COLO668 (cell line): Measurements from ENCODE around the gene SLC2A4.

ENCODE experiments used
- DNase-seq: peaks from one replicate; lab custom pipeline; 2025; ENCODE audit not compliant: unreplicated experiment; lab: John Stamatoyannopoulos, UW

The SLC2A4 gene

GRCh38 chr17:7263801-7264078 lies 17.8 kb upstream of the SLC2A4 start:
- no peak for DNase-seq

GRCh38 chr17:7266784-7267183 lies 14.7 kb upstream of the SLC2A4 start:
- no peak for DNase-seq

- no peak for DNase-seq
Measured at GRCh38 chr17:7279448-7279847, 2.1 kb upstream of the SLC2A4 start.

GRCh38 chr17:7280519-7281073 lies 922 bp upstream of the SLC2A4 start:
- peak; percentile 73 for DNase-seq

- no peak for DNase-seq
Measured at GRCh38 chr17:7281953-7282751, 634 bp downstream of the SLC2A4 start.

- no peak for DNase-seq
Measured at GRCh38 chr17:7282752-7283321, 1.3 kb downstream of the SLC2A4 start.

GRCh38 chr17:7283471-7284216 lies 2.1 kb downstream of the SLC2A4 start:
- DNase-seq, result no peak

GRCh38 chr17:7284911-7285310 lies 3.4 kb downstream of the SLC2A4 start:
- DNase-seq, result no peak

GRCh38 chr17:7285679-7286078 lies 4.2 kb downstream of the SLC2A4 start:
- no peak for DNase-seq

GRCh38 chr17:7289256-7290032 lies 7.9 kb downstream of the SLC2A4 start:
- no peak for DNase-seq

GRCh38 chr17:7290166-7290565 lies 8.6 kb downstream of the SLC2A4 start:
- DNase-seq, result no peak

GRCh38 chr17:7290685-7291084 lies 9.2 kb downstream of the SLC2A4 start:
- DNase-seq, result no peak

- no peak for DNase-seq
Measured at GRCh38 chr17:7292194-7292593, 10.7 kb downstream of the SLC2A4 start.

GRCh38 chr17:7292729-7293128 lies 11.2 kb downstream of the SLC2A4 start:
- no peak for DNase-seq

- no peak for DNase-seq
Measured at GRCh38 chr17:7293159-7293558, 11.6 kb downstream of the SLC2A4 start.

GRCh38 chr17:7293816-7294613 lies 12.5 kb downstream of the SLC2A4 start:
- peak; percentile 51 for DNase-seq

GRCh38 chr17:7294614-7295153 lies 13.2 kb downstream of the SLC2A4 start, which contains the start of gene YBX2:
Gene YBX2 (minus strand): TSS chr17:7294639. CDS start chr17:7294500, 139 bp downstream.
- peak; percentile 90 for DNase-seq

GRCh38 chr17:7295230-7296180 lies 14.0 kb downstream of the SLC2A4 start:
- DNase-seq, result peak; percentile 6
